HEK293 (cell line): ENCODE measurements around the gene DDX46.

ENCODE experiments used
- CTCF ChIA-PET: fragments of 350-600 bp; formaldehyde crosslinking; extraction: SDS; loops from one replicate; lab custom pipeline; 2021; ENCODE audit warnings: antibody characterized with exemption; lab: Yijun Ruan, JAX
- POLR2A ChIA-PET: fragments of 300-600 bp; formaldehyde crosslinking; extraction: SDS; loops from one replicate; lab custom pipeline; 2020; ENCODE audit warnings: antibody characterized with exemption, inconsistent platforms; lab: Yijun Ruan, JAX
- H3K27ac ChIP-seq: fragments of 200-500 bp; sonication (Bioruptor generic); 2 replicates; pipeline ENCODE4 v1.5.1; 2014; ENCODE audit warnings: low read depth, low read length, control low read depth, inconsistent platforms; ENCODE audit errors: extremely low read depth
- H3K36me3 ChIP-seq, 2 experiments: fragments of 200-500 bp in 1 of 2; sonication (Bioruptor generic) in 1 of 2; 1 replicate in 1 of 2; 2 replicates in 1 of 2; pipeline ENCODE4 v1.5.1; 2014 to 2017; ENCODE audit warnings: inconsistent platforms in 2 of 2, low read length in 2 of 2; ENCODE audit not compliant: control insufficient read depth in 2 of 2, insufficient read depth in 1 of 2
- H3K4me1 ChIP-seq: fragments of 200-500 bp; sonication (Bioruptor generic); 2 replicates; pipeline ENCODE4 v1.5.1; 2014; ENCODE audit warnings: mild to moderate bottlenecking, low read length, inconsistent platforms; ENCODE audit not compliant: control insufficient read depth, insufficient read depth
- H3K4me3 ChIP-seq: 2 replicates; pipeline ENCODE4 v1.5.1; 2011; ENCODE audit warnings: low read depth, mild to moderate bottlenecking, control low read depth, low read length, moderate library complexity
- H3K9me3 ChIP-seq: fragments of 200-500 bp; sonication (Bioruptor generic); 2 replicates; pipeline ENCODE4 v1.5.1; 2014; ENCODE audit warnings: low read depth, low read length, inconsistent platforms; ENCODE audit not compliant: control insufficient read depth, insufficient read depth
- EGR2 ChIP-seq: fragments of 450-650 bp; formaldehyde crosslinking; IDR thresholded peaks from 2 replicates; pipeline ENCODE4 v1.5.1; 2016; ENCODE audit warnings: low read depth, missing biosample characterization, missing genetic modification characterization
- FEZF1 ChIP-seq: fragments of 450-650 bp; formaldehyde crosslinking; IDR thresholded peaks from 2 replicates; pipeline ENCODE4 v1.5.1; 2016; ENCODE audit warnings: missing biosample characterization, missing genetic modification characterization
- GLIS1 ChIP-seq: fragments of 450-650 bp; formaldehyde crosslinking; IDR thresholded peaks from 2 replicates; pipeline ENCODE4 v1.5.1; 2016; ENCODE audit warnings: missing biosample characterization, missing genetic modification characterization
- IKZF3 ChIP-seq: fragments of 450-650 bp; IDR thresholded peaks from 2 replicates; pipeline ENCODE4 v1.5.0; 2018; ENCODE audit warnings: missing biosample characterization, mild to moderate bottlenecking, missing genetic modification characterization, moderate library complexity
- SALL2 ChIP-seq: fragments of 450-650 bp; formaldehyde crosslinking; IDR thresholded peaks from 2 replicates; pipeline ENCODE4 v1.5.0; 2017; ENCODE audit warnings: missing biosample characterization, mild to moderate bottlenecking, missing genetic modification characterization, borderline replicate concordance
- SP3 ChIP-seq: fragments of 450-650 bp; formaldehyde crosslinking; IDR thresholded peaks from 2 replicates; pipeline ENCODE4 v1.5.1; 2016; ENCODE audit warnings: missing biosample characterization, missing genetic modification characterization
- ZBTB21 ChIP-seq: fragments of 450-650 bp; formaldehyde crosslinking; IDR thresholded peaks from 2 replicates; pipeline ENCODE4 v1.5.1; 2017; ENCODE audit warnings: missing biosample characterization, missing genetic modification characterization
- ZFHX2 ChIP-seq: fragments of 450-650 bp; formaldehyde crosslinking; conservative IDR thresholded peaks from 2 replicates; pipeline ENCODE4 v1.5.1; 2016; ENCODE audit warnings: missing biosample characterization, missing genetic modification characterization
- ZFP41 ChIP-seq: fragments of 450-650 bp; formaldehyde crosslinking; IDR thresholded peaks from 2 replicates; pipeline ENCODE4 v1.5.1; 2016; ENCODE audit warnings: missing biosample characterization, missing genetic modification characterization, borderline replicate concordance
- ZFP69B ChIP-seq: fragments of 450-650 bp; formaldehyde crosslinking; IDR thresholded peaks from 2 replicates; pipeline ENCODE4 v1.5.1; 2016; ENCODE audit warnings: missing biosample characterization, missing genetic modification characterization
- ZNF266 ChIP-seq: fragments of 450-650 bp; formaldehyde crosslinking; IDR thresholded peaks from 2 replicates; pipeline ENCODE4 v1.5.1; 2016; ENCODE audit warnings: missing biosample characterization, missing genetic modification characterization, low read depth
- ZNF341 ChIP-seq: fragments of 450-650 bp; formaldehyde crosslinking; IDR thresholded peaks from 2 replicates; pipeline ENCODE4; 2016; ENCODE audit warnings: low read depth, missing biosample characterization, missing genetic modification characterization
- ZNF37A ChIP-seq: fragments of 450-650 bp; IDR thresholded peaks from 2 replicates; pipeline ENCODE4 v1.5.1; 2018; ENCODE audit warnings: missing biosample characterization, missing genetic modification characterization
- ZNF433 ChIP-seq: fragments of 450-650 bp; formaldehyde crosslinking; IDR thresholded peaks from 2 replicates; pipeline ENCODE4 v1.5.1; 2016; ENCODE audit warnings: missing biosample characterization, missing genetic modification characterization, low read depth
- ZNF529 ChIP-seq: fragments of 450-650 bp; formaldehyde crosslinking; IDR thresholded peaks from 2 replicates; pipeline ENCODE4 v1.5.1; 2017; ENCODE audit warnings: missing genetic modification characterization, missing biosample characterization; ENCODE audit not compliant: insufficient replicate concordance
- ZNF544 ChIP-seq: fragments of 450-650 bp; formaldehyde crosslinking; IDR thresholded peaks from 2 replicates; pipeline ENCODE4 v1.5.0; 2017; ENCODE audit warnings: missing biosample characterization, missing genetic modification characterization
- ZNF558 ChIP-seq: fragments of 450-650 bp; formaldehyde crosslinking; IDR thresholded peaks from 2 replicates; pipeline ENCODE4 v1.5.1; 2016; ENCODE audit warnings: missing biosample characterization, missing genetic modification characterization
- ZNF623 ChIP-seq: fragments of 450-650 bp; formaldehyde crosslinking; IDR thresholded peaks from 2 replicates; pipeline ENCODE4 v1.5.1; 2016; ENCODE audit warnings: missing biosample characterization, missing genetic modification characterization
- ZNF624 ChIP-seq: fragments of 450-650 bp; formaldehyde crosslinking; IDR thresholded peaks from 2 replicates; pipeline ENCODE4 v1.5.1; 2017; ENCODE audit warnings: missing biosample characterization, missing genetic modification characterization
- ZNF768 ChIP-seq: fragments of 450-650 bp; formaldehyde crosslinking; IDR thresholded peaks from 2 replicates; pipeline ENCODE4 v1.5.1; 2018; ENCODE audit warnings: missing biosample characterization, mild to moderate bottlenecking, missing genetic modification characterization
- ZNF791 ChIP-seq: fragments of 450-650 bp; formaldehyde crosslinking; IDR thresholded peaks from 2 replicates; pipeline ENCODE4 v1.5.1; 2016; ENCODE audit warnings: missing biosample characterization, missing genetic modification characterization
- ZSCAN16 ChIP-seq: fragments of 450-650 bp; formaldehyde crosslinking; IDR thresholded peaks from 2 replicates; pipeline ENCODE4 v1.5.1; 2016; ENCODE audit warnings: missing biosample characterization, missing genetic modification characterization
- ZXDB ChIP-seq: fragments of 450-650 bp; formaldehyde crosslinking; IDR thresholded peaks from 2 replicates; pipeline ENCODE4 v1.5.1; 2016; ENCODE audit warnings: missing biosample characterization, missing genetic modification characterization
- TF ChIP-seq, protein P1 (sequence below): fragments of 450-650 bp; formaldehyde crosslinking; IDR thresholded peaks from 2 replicates; pipeline ENCODE4 v1.5.1; 2017; ENCODE audit warnings: missing biosample characterization, missing genetic modification characterization
- TF ChIP-seq, protein P2 (sequence below): fragments of 450-650 bp; formaldehyde crosslinking; IDR thresholded peaks from 2 replicates; pipeline ENCODE4 v1.5.1; 2017; ENCODE audit warnings: missing biosample characterization, missing genetic modification characterization
- TF ChIP-seq, protein P3 (sequence below): fragments of 450-650 bp; formaldehyde crosslinking; IDR thresholded peaks from 2 replicates; pipeline ENCODE4 v1.5.1; 2016; ENCODE audit warnings: missing biosample characterization, missing genetic modification characterization
- TF ChIP-seq, protein P4 (sequence below): fragments of 450-650 bp; formaldehyde crosslinking; IDR thresholded peaks from 2 replicates; pipeline ENCODE4; 2016; ENCODE audit warnings: missing biosample characterization, missing genetic modification characterization
- TF ChIP-seq, protein P5 (sequence below): fragments of 450-650 bp; formaldehyde crosslinking; IDR thresholded peaks from 2 replicates; pipeline ENCODE4 v1.5.1; 2017; ENCODE audit warnings: missing biosample characterization, missing genetic modification characterization

The DDX46 gene

DNA sequence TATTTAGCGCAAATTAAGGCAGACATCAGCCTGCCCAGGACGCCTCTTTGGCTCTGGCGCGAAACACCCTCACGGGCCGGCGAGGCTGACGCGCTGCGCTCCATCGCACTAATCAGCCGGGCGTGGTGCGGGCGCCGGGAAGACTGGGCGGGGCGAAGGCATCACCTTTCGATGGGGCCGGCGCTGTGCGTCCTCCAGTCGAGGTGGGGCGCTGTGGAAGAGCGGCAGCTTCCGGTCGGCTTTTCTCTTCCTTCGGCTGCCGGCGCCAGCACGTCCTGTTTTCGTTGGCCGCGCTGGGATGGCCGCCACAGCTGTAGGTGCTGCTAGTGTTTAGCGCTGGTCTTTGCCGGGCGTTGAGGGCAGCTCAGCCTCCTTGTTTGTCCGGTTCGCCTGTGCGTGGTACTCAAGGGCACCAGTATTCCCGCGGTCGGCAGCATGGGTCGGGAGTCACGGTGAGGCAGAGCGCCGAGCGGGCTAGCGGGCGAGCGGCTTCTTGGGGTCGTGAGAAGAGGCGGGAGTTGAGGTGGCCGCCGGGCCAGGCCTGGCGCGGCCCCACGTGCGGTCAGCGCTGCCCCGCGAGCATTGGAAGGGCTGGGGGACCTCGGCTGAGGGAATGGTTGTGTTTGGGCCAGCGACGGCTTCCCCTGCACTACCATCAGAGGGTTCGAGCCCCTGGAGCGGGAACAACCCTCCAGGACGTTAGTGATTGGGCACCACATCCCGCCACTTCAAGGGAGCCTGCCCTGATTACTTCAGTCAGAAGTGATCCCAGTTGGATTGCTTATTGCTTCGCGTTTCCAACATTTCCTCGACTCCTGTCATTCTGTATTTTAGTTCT is at the start of gene DDX46 (continued):
- TF ChIP-seq, protein P1, sequence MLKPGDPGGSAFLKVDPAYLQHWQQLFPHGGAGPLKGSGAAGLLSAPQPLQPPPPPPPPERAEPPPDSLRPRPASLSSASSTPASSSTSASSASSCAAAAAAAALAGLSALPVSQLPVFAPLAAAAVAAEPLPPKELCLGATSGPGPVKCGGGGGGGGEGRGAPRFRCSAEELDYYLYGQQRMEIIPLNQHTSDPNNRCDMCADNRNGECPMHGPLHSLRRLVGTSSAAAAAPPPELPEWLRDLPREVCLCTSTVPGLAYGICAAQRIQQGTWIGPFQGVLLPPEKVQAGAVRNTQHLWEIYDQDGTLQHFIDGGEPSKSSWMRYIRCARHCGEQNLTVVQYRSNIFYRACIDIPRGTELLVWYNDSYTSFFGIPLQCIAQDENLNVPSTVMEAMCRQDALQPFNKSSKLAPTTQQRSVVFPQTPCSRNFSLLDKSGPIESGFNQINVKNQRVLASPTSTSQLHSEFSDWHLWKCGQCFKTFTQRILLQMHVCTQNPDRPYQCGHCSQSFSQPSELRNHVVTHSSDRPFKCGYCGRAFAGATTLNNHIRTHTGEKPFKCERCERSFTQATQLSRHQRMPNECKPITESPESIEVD (tag by site-specific recombination) = no peak

DNA sequence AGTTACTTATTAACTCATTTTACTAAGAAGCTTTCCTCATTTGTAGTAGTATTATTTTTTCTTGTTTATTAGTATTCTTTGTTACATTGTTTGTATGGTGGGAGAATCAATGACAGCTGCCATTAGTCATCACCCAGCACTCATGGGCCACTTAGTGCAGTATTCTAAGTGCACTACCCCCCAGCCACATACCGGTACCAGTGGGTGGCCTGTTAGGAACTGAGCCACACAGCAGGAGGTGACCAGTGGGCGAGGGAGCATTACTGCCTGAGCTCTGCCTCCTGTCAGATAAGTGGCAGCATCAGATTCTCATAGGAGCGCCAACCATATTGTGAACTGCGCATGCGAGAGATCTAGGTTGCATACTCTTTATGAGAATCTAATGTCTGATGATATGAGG is 44.5 kb upstream of the DDX46 start:
- POLR2A ChIA-PET = no interaction called here
- peaks cover 61 to 70% of the 10 kb centered on the region in 2 experiments for H3K36me3 ChIP-seq
- no peak overlapping the region for H3K4me3 ChIP-seq
- CTCF ChIA-PET = interaction anchor here (0.6 kb wide), 1 partner anchor 126 kb away, joined by 3 read pairs; no protein-coding TSS in a partner anchor
- H3K4me1 ChIP-seq = no peaks in the 10 kb centered on the region
- no peak overlapping the region for H3K27ac ChIP-seq
- H3K9me3 ChIP-seq = no peaks in the 10 kb centered on the region
- TF ChIP-seq ZNF558 (tag by site-specific recombination) = no peak
- peak; percentile 74 for TF ChIP-seq ZFHX2 (tag by site-specific recombination)
- no peak for TF ChIP-seq ZNF529 (tag by site-specific recombination)
- no peak for TF ChIP-seq SALL2 (tag by site-specific recombination)
- TF ChIP-seq, protein P2, sequence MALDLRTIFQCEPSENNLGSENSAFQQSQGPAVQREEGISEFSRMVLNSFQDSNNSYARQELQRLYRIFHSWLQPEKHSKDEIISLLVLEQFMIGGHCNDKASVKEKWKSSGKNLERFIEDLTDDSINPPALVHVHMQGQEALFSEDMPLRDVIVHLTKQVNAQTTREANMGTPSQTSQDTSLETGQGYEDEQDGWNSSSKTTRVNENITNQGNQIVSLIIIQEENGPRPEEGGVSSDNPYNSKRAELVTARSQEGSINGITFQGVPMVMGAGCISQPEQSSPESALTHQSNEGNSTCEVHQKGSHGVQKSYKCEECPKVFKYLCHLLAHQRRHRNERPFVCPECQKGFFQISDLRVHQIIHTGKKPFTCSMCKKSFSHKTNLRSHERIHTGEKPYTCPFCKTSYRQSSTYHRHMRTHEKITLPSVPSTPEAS (tag by site-specific recombination) = no peak
- TF ChIP-seq, protein P3, sequence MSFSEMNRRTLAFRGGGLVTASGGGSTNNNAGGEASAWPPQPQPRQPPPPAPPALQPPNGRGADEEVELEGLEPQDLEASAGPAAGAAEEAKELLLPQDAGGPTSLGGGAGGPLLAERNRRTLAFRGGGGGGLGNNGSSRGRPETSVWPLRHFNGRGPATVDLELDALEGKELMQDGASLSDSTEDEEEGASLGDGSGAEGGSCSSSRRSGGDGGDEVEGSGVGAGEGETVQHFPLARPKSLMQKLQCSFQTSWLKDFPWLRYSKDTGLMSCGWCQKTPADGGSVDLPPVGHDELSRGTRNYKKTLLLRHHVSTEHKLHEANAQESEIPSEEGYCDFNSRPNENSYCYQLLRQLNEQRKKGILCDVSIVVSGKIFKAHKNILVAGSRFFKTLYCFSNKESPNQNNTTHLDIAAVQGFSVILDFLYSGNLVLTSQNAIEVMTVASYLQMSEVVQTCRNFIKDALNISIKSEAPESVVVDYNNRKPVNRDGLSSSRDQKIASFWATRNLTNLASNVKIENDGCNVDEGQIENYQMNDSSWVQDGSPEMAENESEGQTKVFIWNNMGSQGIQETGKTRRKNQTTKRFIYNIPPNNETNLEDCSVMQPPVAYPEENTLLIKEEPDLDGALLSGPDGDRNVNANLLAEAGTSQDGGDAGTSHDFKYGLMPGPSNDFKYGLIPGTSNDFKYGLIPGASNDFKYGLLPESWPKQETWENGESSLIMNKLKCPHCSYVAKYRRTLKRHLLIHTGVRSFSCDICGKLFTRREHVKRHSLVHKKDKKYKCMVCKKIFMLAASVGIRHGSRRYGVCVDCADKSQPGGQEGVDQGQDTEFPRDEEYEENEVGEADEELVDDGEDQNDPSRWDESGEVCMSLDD (tag by site-specific recombination) = no peak
- no peak for TF ChIP-seq ZNF544 (tag by site-specific recombination)
- TF ChIP-seq IKZF3 (tag by site-specific recombination) = no peak
- TF ChIP-seq GLIS1 (tag by site-specific recombination) = peak; percentile 91
- TF ChIP-seq EGR2 (tag by site-specific recombination) = peak; percentile 91
- no peak for TF ChIP-seq ZNF768 (tag by site-specific recombination)
- no peak for TF ChIP-seq ZNF624
- no peak for TF ChIP-seq ZFP69B (tag by site-specific recombination)
- no peak for TF ChIP-seq SP3
- TF ChIP-seq ZNF623 (tag by site-specific recombination) = no peak
- no peak for TF ChIP-seq ZNF266 (tag by site-specific recombination)
- TF ChIP-seq, protein P4, sequence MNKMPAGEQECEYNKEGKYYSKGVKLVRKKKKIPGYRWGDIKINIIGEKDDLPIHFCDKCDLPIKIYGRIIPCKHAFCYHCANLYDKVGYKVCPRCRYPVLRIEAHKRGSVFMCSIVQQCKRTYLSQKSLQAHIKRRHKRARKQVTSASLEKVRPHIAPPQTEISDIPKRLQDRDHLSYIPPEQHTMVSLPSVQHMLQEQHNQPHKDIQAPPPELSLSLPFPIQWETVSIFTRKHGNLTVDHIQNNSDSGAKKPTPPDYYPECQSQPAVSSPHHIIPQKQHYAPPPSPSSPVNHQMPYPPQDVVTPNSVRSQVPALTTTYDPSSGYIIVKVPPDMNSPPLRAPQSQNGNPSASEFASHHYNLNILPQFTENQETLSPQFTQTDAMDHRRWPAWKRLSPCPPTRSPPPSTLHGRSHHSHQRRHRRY (tag by site-specific recombination) = no peak
- no peak for TF ChIP-seq ZNF791 (tag by site-specific recombination)
- TF ChIP-seq ZBTB21 = no peak
- no peak for TF ChIP-seq ZXDB
- TF ChIP-seq, protein P5, sequence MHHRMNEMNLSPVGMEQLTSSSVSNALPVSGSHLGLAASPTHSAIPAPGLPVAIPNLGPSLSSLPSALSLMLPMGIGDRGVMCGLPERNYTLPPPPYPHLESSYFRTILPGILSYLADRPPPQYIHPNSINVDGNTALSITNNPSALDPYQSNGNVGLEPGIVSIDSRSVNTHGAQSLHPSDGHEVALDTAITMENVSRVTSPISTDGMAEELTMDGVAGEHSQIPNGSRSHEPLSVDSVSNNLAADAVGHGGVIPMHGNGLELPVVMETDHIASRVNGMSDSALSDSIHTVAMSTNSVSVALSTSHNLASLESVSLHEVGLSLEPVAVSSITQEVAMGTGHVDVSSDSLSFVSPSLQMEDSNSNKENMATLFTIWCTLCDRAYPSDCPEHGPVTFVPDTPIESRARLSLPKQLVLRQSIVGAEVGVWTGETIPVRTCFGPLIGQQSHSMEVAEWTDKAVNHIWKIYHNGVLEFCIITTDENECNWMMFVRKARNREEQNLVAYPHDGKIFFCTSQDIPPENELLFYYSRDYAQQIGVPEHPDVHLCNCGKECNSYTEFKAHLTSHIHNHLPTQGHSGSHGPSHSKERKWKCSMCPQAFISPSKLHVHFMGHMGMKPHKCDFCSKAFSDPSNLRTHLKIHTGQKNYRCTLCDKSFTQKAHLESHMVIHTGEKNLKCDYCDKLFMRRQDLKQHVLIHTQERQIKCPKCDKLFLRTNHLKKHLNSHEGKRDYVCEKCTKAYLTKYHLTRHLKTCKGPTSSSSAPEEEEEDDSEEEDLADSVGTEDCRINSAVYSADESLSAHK (tag by site-specific recombination) = no peak
- peak; percentile 56; the same call in 1 of the 2 replicates for TF ChIP-seq FEZF1 (tag by site-specific recombination)
- no peak for TF ChIP-seq ZSCAN16 (tag by site-specific recombination)
- no peak for TF ChIP-seq ZNF341 (tag by site-specific recombination)
- no peak for TF ChIP-seq ZNF37A (tag by site-specific recombination)
- no peak for TF ChIP-seq ZNF433
- TF ChIP-seq ZFP41 (tag by site-specific recombination) = no peak
